Right renal cortex interstitium (tissue), 3 donors: ENCODE results near the gene RYR1. TPM values are rescaled to one million over a fixed set of nuclear protein-coding genes. Genes with fewer than 3 reads are reported as not detected.
"Not testable (repeated sequence)": the region's sequence is repeated elsewhere in the genome, so short reads cannot be mapped to it uniquely, and the experiment has no call there.

Experiments
- DNase-seq, 3 donors: peaks; one replicate each; pipeline ENCODE4 v3.0.0-alpha.2; 2013; ENCODE audit warnings: low read depth in 3 of 3, low spot score in 2 of 3
- polyA plus RNA-seq, 3 donors: library from polyadenylated mRNA; unstranded; fragments of 120-200 nt; gene quantifications; one replicate each; pipeline ENCODE4 v1.2.1, GENCODE V29; 2013; ENCODE audit not compliant: insufficient read length in 3 of 3

Gene RYR1
- polyA plus RNA-seq, 3 donors, result 4.2 to 5.0 (median 4.6) TPM

- DNase-seq, result peak in 2 of 3 donors; percentile 31 to 41
Measured at GRCh38 chr19:38596057-38596981, 162.8 kb downstream of the RYR1 start.

GRCh38 chr19:38597075-38597474 lies 163.6 kb downstream of the RYR1 start:
- no peak for DNase-seq

- DNase-seq, result no peak
Measured at GRCh38 chr19:38599722-38600121, 166.2 kb downstream of the RYR1 start.

GRCh38 chr19:38602856-38603255 lies 169.4 kb downstream of the RYR1 start:
- DNase-seq, result not testable (repeated sequence)

GRCh38 chr19:38606131-38606530 lies 172.6 kb downstream of the RYR1 start:
- DNase-seq, result no peak

GRCh38 chr19:38614289-38614688 lies 180.8 kb downstream of the RYR1 start:
- DNase-seq, result no peak

- no peak for DNase-seq
Measured at GRCh38 chr19:38615007-38615581, 181.6 kb downstream of the RYR1 start.

GRCh38 chr19:38616265-38616664 lies 182.8 kb downstream of the RYR1 start:
- DNase-seq, result no peak

GRCh38 chr19:38617283-38617763 lies 183.8 kb downstream of the RYR1 start:
- no peak for DNase-seq

GRCh38 chr19:38617764-38618589 lies 184.5 kb downstream of the RYR1 start, which contains the start of gene MAP4K1:
TSS of gene MAP4K1 (minus strand) at chr19:38617953. CDS start at chr19:38617895, 58 bp downstream.
- DNase-seq, result no peak

GRCh38 chr19:38618590-38619360 lies 185.3 kb downstream of the RYR1 start, which contains the start of gene EIF3K:
TSS of gene EIF3K (plus strand) at chr19:38619188. CDS start at chr19:38619269, 81 bp downstream.
- peak; percentile 98 to 99 (median 99) for DNase-seq

GRCh38 chr19:38619361-38620174 lies 186.1 kb downstream of the RYR1 start:
- DNase-seq, result no peak

GRCh38 chr19:38624822-38625221 lies 191.3 kb downstream of the RYR1 start:
- no peak for DNase-seq

GRCh38 chr19:38626401-38626800 lies 192.9 kb downstream of the RYR1 start:
- no peak for DNase-seq

- DNase-seq, result no peak
Measured at GRCh38 chr19:38629568-38629967, 196.1 kb downstream of the RYR1 start.

GRCh38 chr19:38631301-38631700 lies 197.8 kb downstream of the RYR1 start:
- DNase-seq, result not testable (repeated sequence)

GRCh38 chr19:38631811-38632475 lies 198.5 kb downstream of the RYR1 start:
- DNase-seq, result not testable (repeated sequence)

GRCh38 chr19:38632476-38633213 lies 199.2 kb downstream of the RYR1 start:
- DNase-seq, result no peak
